Kidney (tissue), 14 donors: Measurements from ENCODE around the gene CALN1. TPM values are rescaled to one million over a fixed set of nuclear protein-coding genes. Genes with fewer than 3 reads are reported as not detected.

ENCODE experiments used
- DNase-seq, 5 donors: peaks; one replicate each; pipeline ENCODE4 v3.0.0-alpha.2; 2013 to 2020
- FAIRE-seq: peaks from 2 replicates; lab custom pipeline; 2012; peaks lifted over from hg19 to GRCh38; lab: Jason Lieb, UNC
- H3K27ac ChIP-seq, 2 donors: one replicate each; pipeline ENCODE4 v1.7.0; 2013; ENCODE audit warnings: low read depth in 2 of 2, low read length in 2 of 2, inconsistent platforms in 1 of 2
- H3K27me3 ChIP-seq: one replicate; pipeline ENCODE4 v1.7.1; 2013; ENCODE audit warnings: low read length, inconsistent platforms; ENCODE audit not compliant: control insufficient read depth, insufficient read depth
- H3K36me3 ChIP-seq, 3 donors: one replicate each; pipeline versions ENCODE4 v1.7.0 to v1.7.1; 2013; ENCODE audit warnings: low read length in 3 of 3, control low read depth in 1 of 3, inconsistent platforms in 1 of 3; ENCODE audit not compliant: insufficient read depth in 3 of 3, control insufficient read depth in 2 of 3
- H3K4me1 ChIP-seq, 3 donors: one replicate each; pipeline versions ENCODE4 v1.7.0 to v1.7.1; 2013; ENCODE audit warnings: low read length in 3 of 3, inconsistent platforms in 1 of 3, low read depth in 1 of 3; ENCODE audit not compliant: control insufficient read depth in 2 of 3, insufficient read depth in 2 of 3
- H3K4me3 ChIP-seq, 3 donors: one replicate each; pipeline versions ENCODE4 v1.7.0 to v1.8.1; 2013; ENCODE audit warnings: low read length in 3 of 3, control low read depth in 1 of 3, inconsistent platforms in 1 of 3
- H3K9ac ChIP-seq, 3 donors: one replicate each; pipeline versions ENCODE4 v1.7.0 to v1.7.1; 2013; ENCODE audit warnings: low read length in 3 of 3, control low read depth in 1 of 3, inconsistent platforms in 1 of 3
- H3K9me3 ChIP-seq, 3 donors: one replicate each; pipeline versions ENCODE4 v1.7.0 to v1.7.1; 2013; ENCODE audit warnings: low read length in 3 of 3, control low read depth in 1 of 3, inconsistent platforms in 1 of 3; ENCODE audit not compliant: control insufficient read depth in 2 of 3, insufficient read depth in 1 of 3
- intact Hi-C: fragments of 100-400 bp; cut with DNase I; formaldehyde crosslinking; loops from one replicate; pipeline ENCODE4 v1.11.1; 2022
- polyA plus RNA-seq: library from polyadenylated mRNA; stranded (reverse); fragments of 350-450 nt; fragmentation: Illumina TruSeq; extraction: RNeasy Lipid Tissue Mini Kit (QIAGEN cat#74804); gene quantifications from one replicate; pipeline ENCODE4 v1.2.3, GENCODE V29; 2014; ENCODE audit warnings: low read depth, low replicate concordance; ENCODE audit not compliant: insufficient read depth
- total RNA-seq: library from RNA; stranded (reverse); fragmentation: NEBNext Ultra II Directional; extraction: Animal tissue kit (Norgen Biotek cat#: 25700); gene quantifications from one replicate; pipeline ENCODE4 v1.2.1, GENCODE V29; 2021
- TF ChIP-seq, protein P1 (sequence below): IDR thresholded peaks from 3 replicates; pipeline ENCODE4 v1.5.1; 2012; ENCODE audit warnings: mild to moderate bottlenecking, moderate library complexity, borderline replicate concordance; ENCODE audit not compliant: insufficient read depth; ENCODE audit errors: extremely low read depth
- donor health status: control.
- donor health status: control.
- donor health status: control.
- donor health status: control.
- donor health status: control.
- donor health status: DM: yes; HTN: yes; CAD: no.
- donor health status: Normal renal cell carcinoma (clear cell type).

CALN1 gene
- total and polyA plus RNA-seq, 2 donors from 2014 or later: not detected

DNA sequence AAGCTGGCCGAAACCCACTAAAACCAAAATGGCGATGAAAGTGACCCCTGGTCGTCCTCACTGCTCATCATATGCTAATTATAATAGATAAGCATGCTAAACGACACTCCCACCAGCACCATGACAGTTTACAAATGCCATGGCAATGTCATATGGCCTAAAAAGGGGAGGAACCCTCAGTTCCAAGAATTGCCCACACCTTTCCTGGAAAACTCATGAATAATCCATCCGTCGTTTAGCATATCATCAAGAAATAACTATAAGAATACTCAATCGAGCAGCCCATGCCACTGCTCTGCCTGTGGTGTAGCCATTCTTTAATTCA is 422.0 kb downstream of the CALN1 start:
- DNase-seq (no peak), FAIRE-seq (no peak)
- Histone ChIP-seq H3K36me3 (no peaks in the 10 kb centered on the region), H3K9me3 (no peaks in the 10 kb centered on the region), H3K27me3 (no peaks in the 10 kb centered on the region), H3K27ac (no peak overlapping the region), H3K9ac (no peak overlapping the region), H3K4me1 (no peaks in the 10 kb centered on the region), H3K4me3 (no peak overlapping the region)
- TF ChIP-seq, protein P1, sequence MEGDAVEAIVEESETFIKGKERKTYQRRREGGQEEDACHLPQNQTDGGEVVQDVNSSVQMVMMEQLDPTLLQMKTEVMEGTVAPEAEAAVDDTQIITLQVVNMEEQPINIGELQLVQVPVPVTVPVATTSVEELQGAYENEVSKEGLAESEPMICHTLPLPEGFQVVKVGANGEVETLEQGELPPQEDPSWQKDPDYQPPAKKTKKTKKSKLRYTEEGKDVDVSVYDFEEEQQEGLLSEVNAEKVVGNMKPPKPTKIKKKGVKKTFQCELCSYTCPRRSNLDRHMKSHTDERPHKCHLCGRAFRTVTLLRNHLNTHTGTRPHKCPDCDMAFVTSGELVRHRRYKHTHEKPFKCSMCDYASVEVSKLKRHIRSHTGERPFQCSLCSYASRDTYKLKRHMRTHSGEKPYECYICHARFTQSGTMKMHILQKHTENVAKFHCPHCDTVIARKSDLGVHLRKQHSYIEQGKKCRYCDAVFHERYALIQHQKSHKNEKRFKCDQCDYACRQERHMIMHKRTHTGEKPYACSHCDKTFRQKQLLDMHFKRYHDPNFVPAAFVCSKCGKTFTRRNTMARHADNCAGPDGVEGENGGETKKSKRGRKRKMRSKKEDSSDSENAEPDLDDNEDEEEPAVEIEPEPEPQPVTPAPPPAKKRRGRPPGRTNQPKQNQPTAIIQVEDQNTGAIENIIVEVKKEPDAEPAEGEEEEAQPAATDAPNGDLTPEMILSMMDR: no peak
- intact Hi-C loops: no loop called here

DNA sequence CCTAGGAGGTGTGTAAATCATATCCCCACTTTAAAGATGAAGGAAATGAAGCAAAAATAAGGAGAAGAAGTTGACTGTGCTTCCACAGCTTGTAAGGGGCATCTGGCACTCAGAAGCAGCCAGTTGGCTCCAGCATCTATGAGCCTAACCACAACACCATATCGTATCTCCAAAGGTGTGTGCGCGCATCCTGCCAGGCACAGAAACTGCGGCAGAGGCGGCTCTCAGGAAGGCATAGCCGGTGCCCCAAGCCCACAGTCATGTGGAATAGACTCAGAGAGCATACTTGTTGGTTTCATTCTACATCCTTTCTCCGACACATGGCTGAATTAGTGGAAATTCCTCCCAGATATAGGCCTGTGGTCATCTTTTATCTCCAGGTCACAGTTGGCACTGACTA is 423.9 kb downstream of the CALN1 start:
- DNase-seq: no peak
- TF ChIP-seq, protein P1: no peak
- Histone ChIP-seq H3K36me3 (no peaks in the 10 kb centered on the region), H3K4me3 (no peak overlapping the region), H3K27ac (no peak overlapping the region), H3K27me3 (no peaks in the 10 kb centered on the region), H3K9ac (no peak overlapping the region), H3K4me1 (no peaks in the 10 kb centered on the region), H3K9me3 (no peaks in the 10 kb centered on the region)
- intact Hi-C loops: no loop called here
- no peak for FAIRE-seq

DNA sequence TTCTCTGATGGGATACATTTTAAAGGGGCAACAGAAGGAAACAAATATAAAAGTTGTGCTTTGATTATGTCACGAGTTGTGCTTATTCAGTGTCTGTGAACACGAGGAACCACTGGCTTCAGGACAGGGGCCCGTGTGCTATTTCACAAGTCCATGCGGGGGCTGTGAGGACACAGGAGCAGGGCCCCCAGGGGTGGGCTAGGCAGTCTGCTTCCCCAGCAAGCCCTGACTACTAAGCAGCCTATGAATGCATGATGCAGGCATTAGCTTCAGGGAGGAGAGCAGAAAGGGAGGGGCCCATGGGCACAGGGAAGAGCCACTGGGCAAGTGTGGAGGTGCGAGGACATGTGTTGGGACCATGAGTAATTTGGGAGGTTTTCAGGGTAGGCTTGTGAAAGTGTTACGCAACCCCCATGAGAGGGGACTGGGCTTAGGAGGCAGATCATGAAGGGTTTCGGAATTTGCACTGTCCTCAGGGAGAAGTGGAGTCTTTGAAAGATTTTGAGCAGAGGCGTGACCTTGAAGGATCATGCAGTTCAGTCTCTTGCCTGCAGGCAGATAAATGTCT is 424.9 kb downstream of the CALN1 start:
- H3K27ac ChIP-seq: no peak overlapping the region
- no peaks in the 10 kb centered on the region for H3K9me3 ChIP-seq
- H3K27me3 ChIP-seq: no peaks in the 10 kb centered on the region
- no peaks in the 10 kb centered on the region for H3K4me1 ChIP-seq
- H3K4me3 ChIP-seq: no peak overlapping the region
- TF ChIP-seq, protein P1: no peak
- no peaks in the 10 kb centered on the region for H3K36me3 ChIP-seq
- FAIRE-seq (no peak), DNase-seq (no peak)
- intact Hi-C loops: no loop called here
- no peak overlapping the region for H3K9ac ChIP-seq

DNA sequence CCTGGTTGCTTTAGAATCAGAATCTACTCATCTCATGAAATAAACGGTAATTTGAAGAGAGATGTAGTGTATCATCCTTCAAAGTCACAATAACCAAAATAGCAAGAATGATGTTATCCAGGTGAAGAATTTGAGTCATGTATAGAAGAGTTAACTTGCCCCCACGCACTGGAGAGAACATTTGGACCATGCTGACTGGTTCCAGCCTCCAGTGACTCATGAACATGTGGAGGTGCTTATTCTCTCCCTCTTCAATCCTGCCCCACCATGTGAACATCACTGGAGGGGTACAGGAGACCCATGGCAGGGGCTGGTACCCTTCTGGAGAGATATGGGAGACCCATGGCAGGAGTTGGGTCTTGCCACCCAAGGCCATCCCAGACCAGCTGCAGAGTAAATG is 427.8 kb downstream of the CALN1 start:
- H3K27ac ChIP-seq: no peak overlapping the region
- no peaks in the 10 kb centered on the region for H3K9me3 ChIP-seq
- no peaks in the 10 kb centered on the region for H3K36me3 ChIP-seq
- no peak for FAIRE-seq
- no peak for DNase-seq
- H3K4me1 ChIP-seq: no peaks in the 10 kb centered on the region
- no peaks in the 10 kb centered on the region for H3K27me3 ChIP-seq
- TF ChIP-seq, protein P1: no peak
- intact Hi-C loops: no loop called here
- H3K4me3 ChIP-seq: no peak overlapping the region
- H3K9ac ChIP-seq: no peak overlapping the region
